BE2C (cell line): ENCODE results near the gene ATXN10.

Experiments
- DNase-seq: peaks from one replicate; pipeline ENCODE4 v3.0.0-alpha.2; 2020
- H3K27me3 ChIP-seq: fragments of 250-450 bp; sonication (Bioruptor Pico); 2 replicates; pipeline ENCODE4 v1.5.1; 2020; ENCODE audit warnings: mild to moderate bottlenecking
- H3K36me3 ChIP-seq: fragments of 250-450 bp; sonication (Bioruptor Pico); 2 replicates; pipeline ENCODE4 v1.5.1; 2020; ENCODE audit warnings: mild to moderate bottlenecking
- H3K4me1 ChIP-seq: fragments of 250-450 bp; sonication (Bioruptor Pico); 2 replicates; pipeline ENCODE4 v1.5.1; 2020
- H3K4me3 ChIP-seq: 2 replicates; pipeline ENCODE4 v1.5.1; 2011; ENCODE audit warnings: low read depth, low read length
- H3K9me3 ChIP-seq: fragments of 250-450 bp; sonication (Bioruptor Pico); 2 replicates; pipeline ENCODE4 v1.5.1; 2020
- TF ChIP-seq, protein P1 (sequence below): IDR thresholded peaks from 2 replicates; pipeline ENCODE4 v1.5.1; 2012; ENCODE audit warnings: mild to moderate bottlenecking, low read depth, low read length

Gene ATXN10

DNA sequence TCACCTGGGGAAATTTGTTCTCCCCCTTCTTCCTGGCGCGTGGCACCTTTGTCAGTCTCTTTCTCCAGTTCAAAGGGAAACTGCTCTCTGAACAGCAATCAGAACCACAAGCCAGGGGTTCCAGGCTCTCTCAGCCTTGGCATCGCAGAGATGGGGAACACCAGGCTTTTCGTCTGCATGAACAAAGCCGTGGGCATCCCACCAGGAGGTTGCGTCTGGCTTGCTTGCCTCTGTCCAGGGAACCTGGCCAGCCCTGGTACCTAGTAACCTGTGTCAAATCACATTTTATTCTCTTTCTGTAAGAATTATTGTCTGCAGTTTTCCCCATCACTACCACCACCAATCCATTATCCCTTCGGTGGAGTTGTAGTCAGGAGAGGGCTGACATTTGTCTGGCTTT is 198.4 kb downstream of the ATXN10 start:
- Histone ChIP-seq H3K4me1 (no peaks in the 10 kb centered on the region), H3K36me3 (no peaks in the 10 kb centered on the region), H3K4me3 (no peak overlapping the region), H3K27me3 (peaks cover 32% of the 10 kb centered on the region), H3K9me3 (no peaks in the 10 kb centered on the region; the same call in 1 of the 2 replicates)
- TF ChIP-seq, protein P1, sequence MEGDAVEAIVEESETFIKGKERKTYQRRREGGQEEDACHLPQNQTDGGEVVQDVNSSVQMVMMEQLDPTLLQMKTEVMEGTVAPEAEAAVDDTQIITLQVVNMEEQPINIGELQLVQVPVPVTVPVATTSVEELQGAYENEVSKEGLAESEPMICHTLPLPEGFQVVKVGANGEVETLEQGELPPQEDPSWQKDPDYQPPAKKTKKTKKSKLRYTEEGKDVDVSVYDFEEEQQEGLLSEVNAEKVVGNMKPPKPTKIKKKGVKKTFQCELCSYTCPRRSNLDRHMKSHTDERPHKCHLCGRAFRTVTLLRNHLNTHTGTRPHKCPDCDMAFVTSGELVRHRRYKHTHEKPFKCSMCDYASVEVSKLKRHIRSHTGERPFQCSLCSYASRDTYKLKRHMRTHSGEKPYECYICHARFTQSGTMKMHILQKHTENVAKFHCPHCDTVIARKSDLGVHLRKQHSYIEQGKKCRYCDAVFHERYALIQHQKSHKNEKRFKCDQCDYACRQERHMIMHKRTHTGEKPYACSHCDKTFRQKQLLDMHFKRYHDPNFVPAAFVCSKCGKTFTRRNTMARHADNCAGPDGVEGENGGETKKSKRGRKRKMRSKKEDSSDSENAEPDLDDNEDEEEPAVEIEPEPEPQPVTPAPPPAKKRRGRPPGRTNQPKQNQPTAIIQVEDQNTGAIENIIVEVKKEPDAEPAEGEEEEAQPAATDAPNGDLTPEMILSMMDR: no peak
- no peak for DNase-seq

DNA sequence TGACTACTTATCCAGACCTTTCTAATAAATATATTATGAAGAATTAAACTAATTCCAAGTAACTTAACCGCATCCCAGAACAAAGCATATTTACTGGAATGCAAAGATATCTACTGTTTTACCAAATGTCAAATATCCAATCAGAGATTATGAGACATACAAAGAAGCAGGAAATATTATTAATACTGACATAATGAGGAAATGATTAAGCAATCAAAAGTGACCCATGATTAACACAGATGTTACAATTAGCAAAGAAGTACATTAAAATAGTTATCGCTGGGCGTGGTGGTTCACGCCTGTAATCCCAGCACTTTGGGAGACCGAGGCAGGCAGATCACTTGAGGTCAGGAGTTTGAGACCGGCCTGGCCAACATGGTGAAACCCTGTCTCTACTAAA is 200.1 kb downstream of the ATXN10 start:
- H3K4me1 ChIP-seq: no peaks in the 10 kb centered on the region
- no peak overlapping the region for H3K4me3 ChIP-seq
- peaks cover 23% of the 10 kb centered on the region for H3K27me3 ChIP-seq
- H3K36me3 ChIP-seq: no peaks in the 10 kb centered on the region
- TF ChIP-seq, protein P1: no peak
- DNase-seq: no peak
- H3K9me3 ChIP-seq: no peaks in the 10 kb centered on the region; the same call in none of the 2 replicates

DNA sequence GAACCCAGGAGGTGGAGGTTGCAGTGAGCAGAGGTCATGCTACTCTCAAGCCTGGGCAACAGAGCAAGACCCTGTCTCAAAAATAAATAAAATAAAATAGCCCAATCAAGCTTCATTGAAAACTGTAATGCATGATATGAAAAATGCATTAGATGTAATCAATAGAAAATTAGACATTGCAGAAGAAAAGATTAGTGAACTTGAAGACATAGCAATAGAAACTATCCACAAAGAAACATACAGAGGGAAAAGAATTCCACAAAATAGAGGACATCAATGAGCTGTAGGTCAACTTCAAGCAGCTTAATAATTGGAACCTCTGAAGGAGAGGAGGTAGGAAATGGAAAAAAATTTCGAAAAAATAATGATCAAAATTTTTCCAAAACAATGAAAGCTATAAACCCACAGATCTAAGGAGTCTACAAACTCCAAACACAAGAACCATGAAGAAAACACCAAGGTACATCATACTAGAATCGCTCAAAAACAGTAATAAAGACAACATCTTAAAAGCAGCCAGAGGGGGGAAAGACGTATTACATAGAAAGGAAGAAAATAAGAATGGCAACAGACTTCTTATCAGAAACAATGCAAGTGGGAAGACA is 201.1 kb downstream of the ATXN10 start:
- TF ChIP-seq, protein P1: no peak
- Histone ChIP-seq H3K36me3 (no peaks in the 10 kb centered on the region), H3K4me1 (peaks cover 7% of the 10 kb centered on the region), H3K9me3 (no peaks in the 10 kb centered on the region; the same call in none of the 2 replicates), H3K4me3 (no peak overlapping the region), H3K27me3 (peaks cover 12% of the 10 kb centered on the region)
- DNase-seq: no peak

DNA sequence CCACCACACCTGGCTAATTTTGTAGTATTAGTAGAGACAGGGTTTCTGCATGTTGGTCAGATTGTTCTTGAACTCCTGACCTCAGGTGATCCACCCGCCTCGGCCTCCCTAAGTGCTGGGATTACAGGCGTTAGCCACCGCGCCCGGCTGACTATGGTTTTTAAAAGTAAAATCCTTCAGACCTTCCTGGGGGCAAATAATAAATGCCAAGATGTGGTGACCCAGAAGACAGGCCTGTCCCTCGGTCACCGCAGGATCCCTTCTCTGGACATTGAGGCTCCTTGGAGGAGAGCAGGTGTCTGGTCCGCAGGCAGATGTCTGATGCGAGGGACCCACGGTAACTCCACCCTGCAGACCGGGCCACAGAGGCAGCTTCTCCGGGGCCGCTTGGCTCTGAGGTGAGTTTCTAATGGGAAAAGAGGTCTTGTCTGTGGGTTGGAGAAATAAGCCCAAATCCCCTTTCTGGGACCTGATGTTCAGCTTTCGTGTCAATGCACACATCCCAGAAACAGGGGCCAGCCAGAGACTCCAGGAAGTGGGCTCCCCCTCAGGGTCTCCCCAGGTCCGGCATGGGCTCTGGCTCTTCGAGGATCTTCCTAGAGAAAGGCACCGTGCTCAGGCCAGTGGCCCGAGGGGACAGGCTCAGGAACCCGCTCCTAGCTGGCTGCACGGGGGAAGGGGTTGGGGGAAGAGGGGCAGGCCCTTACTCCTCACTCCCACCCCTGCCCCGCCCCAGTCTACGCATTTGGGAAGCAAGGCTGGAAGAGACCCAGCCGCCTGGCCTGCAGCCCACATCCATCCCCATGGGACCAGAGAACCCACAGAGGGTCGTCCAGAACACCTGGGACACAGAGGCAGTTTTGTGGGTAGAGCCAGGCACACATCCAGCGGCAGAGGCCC is 204.8 kb downstream of the ATXN10 start:
- peaks cover 3% of the 10 kb centered on the region; the same call in 1 of the 2 replicates for H3K27me3 ChIP-seq
- TF ChIP-seq, protein P1: no peak
- DNase-seq: peak; percentile 21
- H3K9me3 ChIP-seq: no peaks in the 10 kb centered on the region; the same call in none of the 2 replicates
- no peaks in the 10 kb centered on the region for H3K36me3 ChIP-seq
- H3K4me3 ChIP-seq: no peak overlapping the region
- H3K4me1 ChIP-seq: peaks cover 29% of the 10 kb centered on the region

DNA sequence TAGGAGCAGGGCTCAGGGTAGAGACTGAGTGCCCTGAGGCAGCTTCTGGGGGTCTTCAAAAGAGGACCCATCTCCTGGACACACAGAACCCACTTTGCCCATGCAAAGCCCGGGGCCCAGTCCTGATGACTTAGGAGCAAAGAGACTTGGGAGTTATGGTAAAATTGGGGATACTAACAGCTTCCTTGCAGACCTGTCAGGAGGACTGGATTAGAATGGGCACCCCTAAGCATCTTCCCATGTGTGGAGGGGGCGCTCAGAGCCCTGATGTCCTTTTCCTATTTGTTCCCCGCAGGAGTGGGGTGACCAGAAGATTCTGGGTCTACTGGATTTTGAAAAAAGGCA is 205.4 kb downstream of the ATXN10 start:
- TF ChIP-seq, protein P1: no peak
- H3K27me3 ChIP-seq: peaks cover 3% of the 10 kb centered on the region; the same call in 1 of the 2 replicates
- H3K36me3 ChIP-seq: no peaks in the 10 kb centered on the region
- no peak for DNase-seq
- no peaks in the 10 kb centered on the region; the same call in none of the 2 replicates for H3K9me3 ChIP-seq
- H3K4me3 ChIP-seq: no peak overlapping the region
- peaks cover 29% of the 10 kb centered on the region for H3K4me1 ChIP-seq

DNA sequence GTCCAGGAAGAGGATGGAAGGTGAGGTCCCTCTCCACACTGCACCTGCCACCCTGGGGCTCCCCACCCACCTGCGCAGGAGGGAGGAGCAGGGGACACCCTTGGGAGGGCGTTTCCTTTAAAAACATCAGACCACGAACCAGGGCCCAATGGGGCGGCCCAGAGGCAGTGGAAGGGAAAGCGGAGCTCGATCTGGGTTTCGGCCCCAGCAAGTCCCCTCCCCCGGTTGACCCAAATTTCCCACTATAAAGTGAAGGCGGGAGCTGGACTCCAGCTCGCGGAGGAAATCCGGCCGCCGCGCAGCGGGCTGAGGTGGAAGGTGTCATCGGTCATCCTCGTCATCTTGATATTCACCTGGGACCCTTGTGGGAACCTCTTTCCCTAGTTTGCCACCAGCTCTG is 206.0 kb downstream of the ATXN10 start:
- TF ChIP-seq, protein P1: no peak
- Histone ChIP-seq H3K4me1 (peaks cover 29% of the 10 kb centered on the region), H3K27me3 (peaks cover 3% of the 10 kb centered on the region; the same call in 1 of the 2 replicates), H3K36me3 (no peaks in the 10 kb centered on the region), H3K9me3 (no peaks in the 10 kb centered on the region; the same call in none of the 2 replicates), H3K4me3 (no peak overlapping the region)
- DNase-seq: no peak
